ENCODE data around the gene CDH5.

The CDH5 gene

DNA sequence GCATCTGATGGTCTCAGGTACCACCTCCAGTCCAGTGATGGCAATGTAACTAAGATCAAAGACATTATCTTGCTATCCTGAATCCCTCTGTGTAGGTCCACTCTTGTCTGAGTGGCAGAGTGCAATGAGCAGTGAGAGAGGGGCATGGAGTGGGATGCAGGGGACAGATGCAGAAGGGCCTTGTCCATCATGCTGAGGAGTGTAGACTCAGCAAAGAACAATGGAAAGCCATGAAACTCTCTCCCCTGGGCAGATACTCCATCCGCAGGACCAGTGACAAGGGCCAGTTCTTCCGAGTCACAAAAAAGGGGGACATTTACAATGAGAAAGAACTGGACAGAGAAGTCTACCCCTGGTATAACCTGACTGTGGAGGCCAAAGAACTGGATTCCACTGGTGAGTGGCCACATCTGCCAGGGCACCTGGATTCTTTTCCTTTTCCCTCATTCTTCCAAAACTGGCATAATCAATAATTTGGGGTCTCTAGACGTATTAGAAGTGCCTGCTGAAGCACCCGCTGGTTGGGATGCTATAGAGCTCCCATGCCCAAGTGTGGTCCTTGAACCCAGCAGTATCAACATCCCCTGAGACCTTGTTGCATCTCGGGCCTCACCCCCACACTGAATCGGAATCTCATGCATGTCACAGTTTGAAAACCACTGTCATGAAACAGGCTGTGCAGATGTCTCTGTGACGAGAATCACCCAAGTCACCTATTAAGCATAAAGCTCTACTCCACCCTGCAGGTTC is 29.5 kb downstream of the CDH5 start:
- DNase-seq = no peak

GRCh38 chr16:66397736-66398433 is 31.4 kb downstream of the CDH5 start:
- no peak for DNase-seq

DNA sequence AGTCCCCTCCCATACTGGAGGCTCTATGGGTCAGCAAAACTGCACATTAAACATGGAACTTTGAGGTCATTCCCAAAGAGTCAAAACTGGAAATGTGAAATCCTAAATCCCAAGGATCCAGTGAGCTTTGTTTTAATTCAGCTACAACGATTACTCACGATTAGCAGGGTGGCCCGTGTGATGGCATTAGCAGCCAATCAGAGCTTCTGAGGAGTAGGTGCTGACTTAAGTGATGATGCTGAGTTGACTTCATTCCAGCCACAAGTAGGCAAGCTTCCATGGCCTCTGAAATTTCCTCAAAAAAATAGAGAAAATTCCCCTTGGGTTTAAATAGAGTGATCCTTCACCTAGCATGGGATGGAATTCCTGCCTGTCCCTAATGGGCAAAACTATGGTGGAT is 32.5 kb downstream of the CDH5 start:
- DNase-seq = no peak

- no peak for DNase-seq
Measured at GRCh38 chr16:66399930-66400329, 33.4 kb downstream of the CDH5 start.

DNA sequence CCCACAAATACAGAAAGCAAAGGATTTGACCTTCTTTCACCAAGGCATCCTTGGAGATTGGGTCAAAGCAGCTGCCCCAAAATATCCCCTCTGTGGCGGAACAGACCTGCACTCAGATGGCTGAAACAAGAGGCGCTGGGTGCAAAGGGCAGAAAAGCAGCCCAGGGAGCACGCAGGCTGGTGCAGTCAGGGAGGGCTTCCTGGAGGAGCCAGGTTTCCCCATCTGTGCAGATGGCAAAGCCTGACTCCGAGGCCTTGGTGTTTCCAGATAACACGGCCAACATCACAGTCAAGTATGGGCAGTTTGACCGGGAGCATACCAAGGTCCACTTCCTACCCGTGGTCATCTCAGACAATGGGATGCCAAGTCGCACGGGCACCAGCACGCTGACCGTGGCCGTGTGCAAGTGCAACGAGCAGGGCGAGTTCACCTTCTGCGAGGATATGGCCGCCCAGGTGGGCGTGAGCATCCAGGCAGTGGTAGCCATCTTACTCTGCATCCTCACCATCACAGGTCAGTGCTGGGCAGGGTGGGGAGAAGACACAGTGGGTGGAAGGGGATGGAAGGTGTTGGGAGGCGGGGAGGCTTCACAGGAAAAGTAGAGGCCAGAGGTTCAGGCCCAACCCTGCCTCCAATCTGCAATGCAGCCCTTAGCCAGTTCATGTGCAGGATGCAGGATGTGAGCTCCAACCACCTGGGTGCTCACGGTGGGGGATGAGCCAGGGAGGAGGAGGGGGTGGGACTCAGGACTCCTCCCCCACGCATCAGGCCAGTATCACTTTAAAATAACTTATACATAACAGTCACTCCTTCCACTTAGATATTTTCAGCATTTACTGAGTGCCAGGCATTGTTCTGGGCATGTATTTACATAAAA is 34.3 kb downstream of the CDH5 start:
- no peak for DNase-seq

- DNase-seq = no peak
Measured at GRCh38 chr16:66401610-66402009, 35.1 kb downstream of the CDH5 start.

- DNase-seq = no peak
Measured at GRCh38 chr16:66402166-66402565, 35.7 kb downstream of the CDH5 start.

DNA sequence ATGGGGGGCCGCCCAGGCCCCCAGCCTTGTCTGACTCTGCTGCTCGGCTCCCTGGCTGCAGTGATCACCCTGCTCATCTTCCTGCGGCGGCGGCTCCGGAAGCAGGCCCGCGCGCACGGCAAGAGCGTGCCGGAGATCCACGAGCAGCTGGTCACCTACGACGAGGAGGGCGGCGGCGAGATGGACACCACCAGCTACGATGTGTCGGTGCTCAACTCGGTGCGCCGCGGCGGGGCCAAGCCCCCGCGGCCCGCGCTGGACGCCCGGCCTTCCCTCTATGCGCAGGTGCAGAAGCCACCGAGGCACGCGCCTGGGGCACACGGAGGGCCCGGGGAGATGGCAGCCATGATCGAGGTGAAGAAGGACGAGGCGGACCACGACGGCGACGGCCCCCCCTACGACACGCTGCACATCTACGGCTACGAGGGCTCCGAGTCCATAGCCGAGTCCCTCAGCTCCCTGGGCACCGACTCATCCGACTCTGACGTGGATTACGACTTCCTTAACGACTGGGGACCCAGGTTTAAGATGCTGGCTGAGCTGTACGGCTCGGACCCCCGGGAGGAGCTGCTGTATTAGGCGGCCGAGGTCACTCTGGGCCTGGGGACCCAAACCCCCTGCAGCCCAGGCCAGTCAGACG is 36.2 kb downstream of the CDH5 start:
- DNase-seq = no peak

DNA sequence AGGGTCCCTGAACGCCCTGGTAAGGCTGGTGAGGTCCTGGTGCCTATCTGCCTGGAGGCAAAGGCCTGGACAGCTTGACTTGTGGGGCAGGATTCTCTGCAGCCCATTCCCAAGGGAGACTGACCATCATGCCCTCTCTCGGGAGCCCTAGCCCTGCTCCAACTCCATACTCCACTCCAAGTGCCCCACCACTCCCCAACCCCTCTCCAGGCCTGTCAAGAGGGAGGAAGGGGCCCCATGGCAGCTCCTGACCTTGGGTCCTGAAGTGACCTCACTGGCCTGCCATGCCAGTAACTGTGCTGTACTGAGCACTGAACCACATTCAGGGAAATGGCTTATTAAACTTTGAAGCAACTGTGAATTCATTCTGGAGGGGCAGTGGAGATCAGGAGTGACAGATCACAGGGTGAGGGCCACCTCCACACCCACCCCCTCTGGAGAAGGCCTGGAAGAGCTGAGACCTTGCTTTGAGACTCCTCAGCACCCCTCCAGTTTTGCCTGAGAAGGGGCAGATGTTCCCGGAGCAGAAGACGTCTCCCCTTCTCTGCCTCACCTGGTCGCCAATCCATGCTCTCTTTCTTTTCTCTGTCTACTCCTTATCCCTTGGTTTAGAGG is 37.1 kb downstream of the CDH5 start:
- no peak for DNase-seq

DNA sequence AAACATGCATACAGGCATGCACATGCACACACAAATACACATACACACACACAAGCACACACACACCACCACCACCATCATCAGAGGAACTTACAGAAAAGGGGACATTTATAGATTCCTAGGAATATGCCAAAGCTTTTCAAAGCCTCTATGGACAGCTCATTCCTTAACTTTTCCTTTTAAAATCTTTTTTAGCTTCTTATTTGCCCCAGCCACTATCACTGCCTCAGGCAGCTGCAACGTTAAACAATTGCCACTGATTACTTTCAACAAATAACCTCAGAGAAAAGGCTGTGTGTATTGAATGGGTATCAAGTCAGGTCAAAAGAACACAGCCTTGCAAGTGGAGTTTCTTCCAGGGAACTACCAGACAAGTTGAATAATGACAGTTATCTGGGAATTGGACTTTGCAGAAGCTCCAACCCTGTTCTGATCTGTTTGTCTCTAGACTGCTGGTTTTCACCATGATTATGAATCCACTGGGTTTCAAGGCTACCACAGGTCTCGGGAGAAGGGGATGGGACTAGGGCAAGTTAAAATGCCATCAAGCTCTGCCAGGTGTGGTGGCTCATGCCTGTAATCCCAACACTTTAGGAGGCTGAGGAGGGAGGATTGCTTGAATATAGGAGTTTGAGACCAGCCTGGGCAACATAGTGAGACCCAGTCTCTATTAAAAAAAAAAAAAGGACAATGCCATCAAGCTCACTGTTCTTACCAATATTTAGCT is 38.7 kb downstream of the CDH5 start:
- DNase-seq = no peak

DNA sequence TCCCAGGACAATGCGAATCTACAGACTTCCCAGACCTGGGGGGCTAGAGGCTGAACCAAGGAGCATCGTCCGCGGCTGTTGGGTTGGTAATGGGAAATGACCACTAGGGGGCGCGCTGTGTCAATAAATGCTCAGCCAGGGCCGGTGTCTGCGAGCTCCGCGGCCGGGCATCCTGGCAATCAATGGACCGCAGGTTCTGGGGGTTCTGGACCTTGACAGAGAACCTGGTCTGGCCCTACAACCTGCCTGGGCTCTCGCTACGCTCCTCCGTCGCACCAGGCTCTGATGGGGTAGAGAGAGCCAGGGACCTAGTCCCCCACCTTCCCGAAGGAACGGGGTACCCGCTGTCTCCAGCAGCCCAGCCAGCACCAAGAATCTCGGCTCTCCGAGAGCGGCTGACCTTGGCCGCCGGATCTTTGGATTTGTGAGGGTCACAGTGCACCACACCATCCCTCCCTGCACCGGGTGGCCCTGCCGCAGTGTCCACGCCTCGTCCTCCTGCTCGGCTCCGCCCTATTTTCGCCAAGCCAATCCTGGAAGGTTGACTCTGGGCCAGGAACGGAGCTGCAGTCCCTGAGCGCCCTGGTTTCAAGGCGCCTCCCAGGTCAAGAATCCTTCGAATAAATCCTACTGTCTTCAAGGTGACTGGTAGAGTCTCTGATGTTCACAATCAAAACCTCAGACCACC is 40.2 kb downstream of the CDH5 start:
- peak; percentile 92 for DNase-seq

GRCh38 chr16:66408163-66409048 is 41.9 kb downstream of the CDH5 start:
- DNase-seq = peak; percentile 49

- no peak for DNase-seq
Measured at GRCh38 chr16:66409156-66409555, 42.7 kb downstream of the CDH5 start.

- DNase-seq = no peak
Measured at GRCh38 chr16:66412182-66412581, 45.7 kb downstream of the CDH5 start.

- no peak for DNase-seq
Measured at GRCh38 chr16:66414891-66415290, 48.4 kb downstream of the CDH5 start.

DNA sequence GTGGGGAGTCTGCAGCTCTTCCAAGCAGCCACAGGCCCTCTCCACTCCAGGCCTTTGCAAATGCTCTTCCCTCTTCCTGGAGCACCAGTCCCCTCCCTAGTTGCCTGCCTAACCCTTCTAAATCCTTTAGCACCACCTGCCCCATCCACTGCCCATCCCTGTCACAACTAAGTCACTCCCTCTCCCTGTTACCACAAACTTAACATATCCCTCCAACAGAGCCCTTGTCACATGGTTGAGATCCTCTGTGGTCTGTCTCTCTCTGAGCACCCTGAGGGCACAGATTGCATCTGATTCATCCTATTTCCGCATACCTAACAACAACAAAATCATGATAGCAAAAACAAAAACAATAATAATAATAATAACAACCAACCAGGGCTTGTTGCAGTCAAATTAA is 49.6 kb downstream of the CDH5 start:
- DNase-seq = no peak

- DNase-seq = no peak
Measured at GRCh38 chr16:66416939-66417700, 50.6 kb downstream of the CDH5 start.

DNA sequence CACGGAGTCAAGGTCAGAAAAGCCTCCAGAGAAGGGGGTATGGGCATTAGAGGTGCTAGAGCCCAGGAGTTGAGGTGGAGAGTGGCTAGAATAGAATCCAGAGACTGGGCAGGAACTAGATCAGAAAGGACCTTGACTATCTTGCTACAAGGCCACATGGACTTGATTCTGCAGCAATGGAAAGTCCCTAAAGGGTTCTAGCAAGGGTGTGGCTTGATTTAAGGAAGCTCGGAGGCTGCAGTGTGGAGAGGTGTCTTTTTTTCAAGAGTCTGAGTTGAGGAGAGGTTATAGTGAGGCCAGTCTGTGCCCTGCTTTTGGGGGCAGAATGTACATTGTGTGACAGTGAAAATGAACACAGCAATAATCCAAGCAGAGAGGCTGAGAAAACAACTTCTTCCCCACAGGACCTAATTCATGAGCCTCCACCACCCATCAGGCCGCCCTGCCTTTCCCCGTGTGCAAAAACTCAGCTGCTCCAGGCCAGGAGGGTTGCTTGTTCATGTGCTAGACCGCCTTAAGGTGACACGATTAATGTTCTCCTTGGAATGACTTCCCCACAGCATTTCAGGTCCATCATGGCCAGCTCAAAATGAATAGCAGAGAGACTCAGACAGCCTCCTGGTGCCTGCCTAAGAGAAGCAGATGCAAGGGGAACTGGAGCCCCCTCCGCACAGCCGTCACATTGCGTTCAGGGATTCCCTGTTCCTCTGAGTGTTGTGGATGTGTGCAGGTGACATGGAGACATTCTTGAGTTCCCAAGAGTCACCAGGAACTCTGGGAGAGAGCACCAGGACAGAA is 51.9 kb downstream of the CDH5 start:
- no peak for DNase-seq

GRCh38 chr16:66419527-66419926 is 53.0 kb downstream of the CDH5 start:
- no peak for DNase-seq

Measured in activated CD4-positive, alpha-beta T cell treated with anti-CD3 and anti-CD28 coated beads for 48 hours (primary cell).